Mononuclear cell (primary cell): ENCODE data around the gene DENND11. TPM values are rescaled to one million over a fixed set of nuclear protein-coding genes. Genes with fewer than 3 reads are reported as not detected.

ENCODE experiments used
- total RNA-seq: library from RNA; depleted of rRNA; stranded (reverse); fragments of >200 nt; gene quantifications from one replicate; pipeline ENCODE4 v1.2.3, GENCODE V29; 2012

DENND11 gene
- total RNA-seq, 1 donor, result 46.7 TPM

Other genes with a start within 250 kb of the DENND11 start
- gene AGK, start 150.8 kb downstream of the DENND11 start, total RNA-seq, result 25.5 TPM
- 0.31 TPM for gene WEE2, start 6.2 kb upstream of the DENND11 start, total RNA-seq
- 94.9 TPM for gene SSBP1, start 36.2 kb upstream of the DENND11 start, total RNA-seq
- 0.73 TPM for gene TAS2R3, start 61.9 kb upstream of the DENND11 start, total RNA-seq
- 0.31 TPM for gene TAS2R4, start 74.5 kb upstream of the DENND11 start, total RNA-seq
- gene TAS2R5, start 88.1 kb upstream of the DENND11 start, total RNA-seq, result 0.10 TPM
- gene PRSS37, start 139.3 kb upstream of the DENND11 start, total RNA-seq, result 0.10 TPM
- gene OR9A4, start 214.2 kb upstream of the DENND11 start, total RNA-seq, result not detected
- 3.6 TPM for gene CLEC5A, start 244.8 kb upstream of the DENND11 start, total RNA-seq